ENCODE results near the gene OSMR.
A peak's percentile ranks its signal among the peaks of the same experiment; 100 is the strongest.

Gene OSMR

DNA sequence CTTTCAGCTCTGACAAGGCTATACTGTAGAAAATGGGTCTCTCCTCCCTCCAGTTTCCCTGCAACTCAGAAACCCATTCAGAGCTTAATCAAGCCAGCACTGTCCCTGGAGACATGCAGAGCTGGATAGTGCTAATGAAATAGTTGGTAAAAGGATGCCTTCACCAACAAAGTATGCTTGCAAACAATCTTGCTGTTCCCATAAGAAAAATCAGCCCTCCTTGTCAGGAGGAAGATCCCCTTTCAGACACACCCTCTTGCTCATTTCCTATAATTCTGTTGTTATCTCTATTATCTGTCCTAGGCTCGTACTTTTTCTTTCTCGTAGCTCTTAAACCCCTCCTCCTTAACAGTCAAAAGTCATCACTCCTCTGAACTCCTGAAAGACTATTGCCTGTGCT, 9.9 kb upstream of the OSMR start:
- TF ChIP-seq, protein P1, sequence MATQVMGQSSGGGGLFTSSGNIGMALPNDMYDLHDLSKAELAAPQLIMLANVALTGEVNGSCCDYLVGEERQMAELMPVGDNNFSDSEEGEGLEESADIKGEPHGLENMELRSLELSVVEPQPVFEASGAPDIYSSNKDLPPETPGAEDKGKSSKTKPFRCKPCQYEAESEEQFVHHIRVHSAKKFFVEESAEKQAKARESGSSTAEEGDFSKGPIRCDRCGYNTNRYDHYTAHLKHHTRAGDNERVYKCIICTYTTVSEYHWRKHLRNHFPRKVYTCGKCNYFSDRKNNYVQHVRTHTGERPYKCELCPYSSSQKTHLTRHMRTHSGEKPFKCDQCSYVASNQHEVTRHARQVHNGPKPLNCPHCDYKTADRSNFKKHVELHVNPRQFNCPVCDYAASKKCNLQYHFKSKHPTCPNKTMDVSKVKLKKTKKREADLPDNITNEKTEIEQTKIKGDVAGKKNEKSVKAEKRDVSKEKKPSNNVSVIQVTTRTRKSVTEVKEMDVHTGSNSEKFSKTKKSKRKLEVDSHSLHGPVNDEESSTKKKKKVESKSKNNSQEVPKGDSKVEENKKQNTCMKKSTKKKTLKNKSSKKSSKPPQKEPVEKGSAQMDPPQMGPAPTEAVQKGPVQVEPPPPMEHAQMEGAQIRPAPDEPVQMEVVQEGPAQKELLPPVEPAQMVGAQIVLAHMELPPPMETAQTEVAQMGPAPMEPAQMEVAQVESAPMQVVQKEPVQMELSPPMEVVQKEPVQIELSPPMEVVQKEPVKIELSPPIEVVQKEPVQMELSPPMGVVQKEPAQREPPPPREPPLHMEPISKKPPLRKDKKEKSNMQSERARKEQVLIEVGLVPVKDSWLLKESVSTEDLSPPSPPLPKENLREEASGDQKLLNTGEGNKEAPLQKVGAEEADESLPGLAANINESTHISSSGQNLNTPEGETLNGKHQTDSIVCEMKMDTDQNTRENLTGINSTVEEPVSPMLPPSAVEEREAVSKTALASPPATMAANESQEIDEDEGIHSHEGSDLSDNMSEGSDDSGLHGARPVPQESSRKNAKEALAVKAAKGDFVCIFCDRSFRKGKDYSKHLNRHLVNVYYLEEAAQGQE (IDR thresholded peaks at IDR 0.05; ENCODE audit: insufficient read depth in 1 of 2, low read depth in 2 of 2, low read length in 2 of 2): no peak; a peak in 1 of 4 replicates
- no peak for TF ChIP-seq SIN3A (IDR thresholded peaks at IDR 0.05; ENCODE audit: borderline replicate concordance, insufficient read depth, low read length)
- TF ChIP-seq TAF1 (IDR thresholded peaks at IDR 0.05; ENCODE audit: borderline replicate concordance, insufficient read depth, low read length): no peak
- no peak for TF ChIP-seq FOXP2 (optimal IDR thresholded peaks at IDR 0.05; ENCODE audit: borderline replicate concordance, extremely low read depth, extremely low read length, insufficient read depth)
- peak; percentile 31; the same call in 1 of the 2 replicates for TF ChIP-seq POLR2AphosphoS5 (IDR thresholded peaks at IDR 0.05; ENCODE audit: low read depth, low read length)

DNA sequence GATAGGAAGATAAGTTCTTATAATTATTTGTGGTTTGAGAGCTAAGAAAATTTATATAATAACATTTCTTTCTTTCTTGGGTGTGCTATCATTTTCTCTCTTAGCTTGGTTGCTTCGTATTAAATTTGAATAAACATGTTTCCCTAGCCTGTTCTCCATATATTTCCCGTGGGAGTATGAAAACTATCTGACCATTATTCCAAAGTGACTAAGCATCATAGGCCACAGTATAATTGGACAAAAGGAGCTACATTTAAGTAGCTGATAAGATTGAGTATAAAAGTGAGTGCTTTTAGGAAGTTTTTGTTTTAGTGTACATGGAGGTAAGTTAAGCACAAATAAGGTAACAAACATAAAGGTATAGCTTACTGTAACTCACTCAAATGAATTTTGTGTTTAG, 8.4 kb upstream of the OSMR start:
- no peak for TF ChIP-seq SIN3A (IDR thresholded peaks at IDR 0.05; ENCODE audit: borderline replicate concordance, insufficient read depth, low read length)
- no peak for TF ChIP-seq POLR2AphosphoS5 (IDR thresholded peaks at IDR 0.05; ENCODE audit: low read depth, low read length)
- TF ChIP-seq, protein P1 (IDR thresholded peaks at IDR 0.05; ENCODE audit: insufficient read depth in 1 of 2, low read depth in 2 of 2, low read length in 2 of 2): no peak
- no peak for TF ChIP-seq TAF1 (IDR thresholded peaks at IDR 0.05; ENCODE audit: borderline replicate concordance, insufficient read depth, low read length)
- no peak for TF ChIP-seq FOXP2 (optimal IDR thresholded peaks at IDR 0.05; ENCODE audit: borderline replicate concordance, extremely low read depth, extremely low read length, insufficient read depth)

DNA sequence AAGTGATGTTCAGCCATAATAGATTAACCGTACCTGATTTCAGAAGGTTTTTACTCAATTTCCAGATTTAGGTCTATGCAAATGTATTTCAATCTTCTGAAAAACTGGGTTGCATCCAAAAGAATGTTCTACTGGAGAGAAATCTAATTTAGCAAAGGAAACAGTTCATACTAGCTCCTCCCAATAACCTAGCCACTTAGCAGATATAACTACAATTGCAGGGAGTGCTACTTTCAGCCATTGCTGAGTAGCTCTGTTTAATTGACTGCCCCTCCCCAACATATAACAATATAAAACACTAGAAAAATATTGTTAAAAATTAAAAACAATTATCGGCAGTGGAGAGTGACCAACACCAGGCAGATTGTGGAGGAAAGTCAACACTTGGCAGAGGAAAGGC, 7.9 kb upstream of the OSMR start:
- TF ChIP-seq TAF1 (IDR thresholded peaks at IDR 0.05; ENCODE audit: borderline replicate concordance, insufficient read depth, low read length) (no peak), SIN3A (IDR thresholded peaks at IDR 0.05; ENCODE audit: borderline replicate concordance, insufficient read depth, low read length) (no peak)
- TF ChIP-seq, protein P1 (IDR thresholded peaks at IDR 0.05; ENCODE audit: insufficient read depth in 1 of 2, low read depth in 2 of 2, low read length in 2 of 2): no peak

DNA sequence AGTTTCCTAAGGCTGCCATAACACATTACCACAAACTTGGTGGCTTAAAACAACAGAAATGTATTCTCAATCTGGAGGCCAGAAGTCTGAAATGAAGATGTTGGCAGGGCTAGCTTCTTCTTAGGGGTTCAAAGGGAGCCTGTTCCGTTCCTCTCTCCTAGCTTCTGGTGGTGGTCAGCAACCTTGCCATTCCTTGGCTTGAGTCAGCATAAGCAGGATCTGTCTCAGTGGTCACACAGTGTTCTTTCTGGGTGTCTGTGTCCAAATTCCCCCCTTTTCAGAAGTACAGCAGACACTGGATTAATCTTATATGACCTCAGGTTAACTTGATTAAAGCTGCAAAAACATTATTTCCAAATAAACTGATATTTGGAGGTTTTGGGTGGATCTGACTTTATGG, 2.1 kb upstream of the OSMR start:
- TF ChIP-seq, protein P1 (IDR thresholded peaks at IDR 0.05; ENCODE audit: insufficient read depth in 1 of 2, low read depth in 2 of 2, low read length in 2 of 2): no peak
- TF ChIP-seq POLR2AphosphoS5 (IDR thresholded peaks at IDR 0.05; ENCODE audit: low read depth, low read length) (no peak), FOXP2 (optimal IDR thresholded peaks at IDR 0.05; ENCODE audit: borderline replicate concordance, extremely low read depth, extremely low read length, insufficient read depth) (no peak), SIN3A (IDR thresholded peaks at IDR 0.05; ENCODE audit: borderline replicate concordance, insufficient read depth, low read length) (no peak), TAF1 (IDR thresholded peaks at IDR 0.05; ENCODE audit: borderline replicate concordance, insufficient read depth, low read length) (no peak)

DNA sequence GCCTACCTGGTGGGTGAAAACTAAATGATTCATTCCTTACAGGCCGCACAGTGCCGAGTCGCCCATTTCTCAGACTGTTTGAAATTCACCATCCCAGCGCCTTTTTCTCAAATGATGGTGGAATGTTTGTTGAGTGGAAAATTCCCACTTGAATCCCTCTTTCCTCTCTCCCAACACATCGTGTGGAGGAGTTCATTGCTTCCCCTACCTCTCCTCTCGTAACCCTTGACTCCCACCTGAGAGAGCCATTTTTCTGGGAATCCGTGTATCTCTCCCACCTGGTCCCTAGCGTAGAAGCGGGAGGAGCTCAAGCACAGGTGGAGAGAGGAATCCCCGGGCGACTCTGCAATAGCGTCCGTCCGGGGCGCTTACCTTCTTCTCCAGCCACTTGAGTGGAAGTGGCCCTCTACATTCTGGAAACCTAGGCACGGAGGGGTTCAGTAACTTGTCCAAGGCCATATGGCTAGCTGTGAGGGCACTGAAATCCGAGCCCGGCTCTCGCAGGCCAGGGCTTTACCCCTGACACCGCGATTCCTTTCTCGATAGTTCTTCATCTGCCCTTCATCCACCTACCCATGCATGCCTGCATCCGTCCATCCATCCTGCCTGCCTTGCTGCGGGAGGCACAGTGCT, 683 bp downstream of the OSMR start:
- TF ChIP-seq SIN3A (IDR thresholded peaks at IDR 0.05; ENCODE audit: borderline replicate concordance, insufficient read depth, low read length): no peak
- TF ChIP-seq, protein P1 (IDR thresholded peaks at IDR 0.05; ENCODE audit: insufficient read depth in 1 of 2, low read depth in 2 of 2, low read length in 2 of 2): no peak
- no peak for TF ChIP-seq FOXP2 (optimal IDR thresholded peaks at IDR 0.05; ENCODE audit: borderline replicate concordance, extremely low read depth, extremely low read length, insufficient read depth)
- TF ChIP-seq TAF1 (IDR thresholded peaks at IDR 0.05; ENCODE audit: borderline replicate concordance, insufficient read depth, low read length): no peak
- TF ChIP-seq POLR2AphosphoS5 (IDR thresholded peaks at IDR 0.05; ENCODE audit: low read depth, low read length): no peak
